OCI-LY1 (cell line): ENCODE results near the gene CIC.

ENCODE experiments used
- H2AFZ ChIP-seq: fragments of 200-600 bp; sonication (generic), shearing (Covaris generic); 2 replicates; pipeline ENCODE4 v1.6.0; 2014; ENCODE audit warnings: antibody characterized with exemption, mild to moderate bottlenecking, low read length
- H3F3A ChIP-seq: fragments of 200-600 bp; sonication (generic), shearing (Covaris generic); 2 replicates; pipeline ENCODE4 v1.6.0; 2014; ENCODE audit warnings: mild to moderate bottlenecking, antibody characterized with exemption, low read length, moderate library complexity; ENCODE audit not compliant: insufficient read depth
- H3K27ac ChIP-seq: fragments of 200-600 bp; sonication (generic); 2 replicates; pipeline ENCODE4 v1.5.1; 2014; ENCODE audit warnings: low read length, mixed run types, mild to moderate bottlenecking, low read depth; ENCODE audit not compliant: poor library complexity, severe bottlenecking
- H3K27me3 ChIP-seq: fragments of 200-600 bp; sonication (generic); 2 replicates; pipeline ENCODE4 v1.6.0; 2014; ENCODE audit warnings: antibody characterized with exemption, mild to moderate bottlenecking, low read length, moderate library complexity; ENCODE audit not compliant: insufficient read depth
- H3K36me3 ChIP-seq: fragments of 200-600 bp; sonication (generic); 2 replicates; pipeline ENCODE4 v1.6.1; 2014; ENCODE audit warnings: mild to moderate bottlenecking, antibody characterized with exemption, low read length, moderate library complexity, mixed read lengths; ENCODE audit not compliant: insufficient read depth
- H3K4me1 ChIP-seq: fragments of 200-600 bp; sonication (generic); 2 replicates; pipeline ENCODE4 v1.5.1; 2014; ENCODE audit warnings: mild to moderate bottlenecking, low read length, moderate library complexity; ENCODE audit not compliant: insufficient read depth, severe bottlenecking
- H3K4me2 ChIP-seq: fragments of 200-600 bp; sonication (generic), shearing (Covaris generic); 2 replicates; pipeline ENCODE4 v1.6.1; 2014; ENCODE audit warnings: low read length
- H3K4me3 ChIP-seq: fragments of 200-600 bp; sonication (generic); 2 replicates; pipeline ENCODE4 v1.5.1; 2014; ENCODE audit warnings: low read length, low read depth, mild to moderate bottlenecking, mixed read lengths; ENCODE audit not compliant: poor library complexity, severe bottlenecking
- H3K79me2 ChIP-seq: fragments of 200-600 bp; shearing (Covaris generic); 2 replicates; pipeline ENCODE4 v1.6.1; 2016; ENCODE audit warnings: mixed run types, low read length, mixed read lengths; ENCODE audit not compliant: insufficient read depth
- H3K9ac ChIP-seq: fragments of 200-600 bp; sonication (generic), shearing (Covaris generic); 2 replicates; pipeline ENCODE4 v1.6.1; 2014; ENCODE audit warnings: mild to moderate bottlenecking, low read length, mixed read lengths
- H3K9me2 ChIP-seq: fragments of 200-600 bp; sonication (generic), shearing (Covaris generic); 2 replicates; pipeline ENCODE4 v1.6.1; 2014; ENCODE audit warnings: low read depth, mild to moderate bottlenecking, low read length, mixed read lengths
- H3K9me3 ChIP-seq: fragments of 200-600 bp; shearing (Covaris generic); 2 replicates; pipeline ENCODE4 v1.6.1; 2014; ENCODE audit warnings: low read length, mixed read lengths
- H4K20me1 ChIP-seq: fragments of 200-600 bp; sonication (generic), shearing (Covaris generic); 2 replicates; pipeline ENCODE4 v1.6.0; 2016; ENCODE audit warnings: mild to moderate bottlenecking, low read length; ENCODE audit not compliant: insufficient read depth
- EZH2 ChIP-seq: fragments of 200-600 bp; sonication (generic), shearing (Covaris generic); IDR thresholded peaks from 2 replicates; pipeline ENCODE4 v1.8.0; 2017; ENCODE audit warnings: borderline replicate concordance, mixed run types, mild to moderate bottlenecking, antibody characterized with exemption, low read length, moderate library complexity, mixed read lengths
- TF ChIP-seq, protein P1 (sequence below): fragments of 200-600 bp; sonication (generic), shearing (Covaris generic); IDR thresholded peaks from 2 replicates; pipeline ENCODE4 v1.5.1; 2017; ENCODE audit warnings: mild to moderate bottlenecking, antibody characterized with exemption, low read length, moderate library complexity, mixed read lengths

CIC gene

DNA sequence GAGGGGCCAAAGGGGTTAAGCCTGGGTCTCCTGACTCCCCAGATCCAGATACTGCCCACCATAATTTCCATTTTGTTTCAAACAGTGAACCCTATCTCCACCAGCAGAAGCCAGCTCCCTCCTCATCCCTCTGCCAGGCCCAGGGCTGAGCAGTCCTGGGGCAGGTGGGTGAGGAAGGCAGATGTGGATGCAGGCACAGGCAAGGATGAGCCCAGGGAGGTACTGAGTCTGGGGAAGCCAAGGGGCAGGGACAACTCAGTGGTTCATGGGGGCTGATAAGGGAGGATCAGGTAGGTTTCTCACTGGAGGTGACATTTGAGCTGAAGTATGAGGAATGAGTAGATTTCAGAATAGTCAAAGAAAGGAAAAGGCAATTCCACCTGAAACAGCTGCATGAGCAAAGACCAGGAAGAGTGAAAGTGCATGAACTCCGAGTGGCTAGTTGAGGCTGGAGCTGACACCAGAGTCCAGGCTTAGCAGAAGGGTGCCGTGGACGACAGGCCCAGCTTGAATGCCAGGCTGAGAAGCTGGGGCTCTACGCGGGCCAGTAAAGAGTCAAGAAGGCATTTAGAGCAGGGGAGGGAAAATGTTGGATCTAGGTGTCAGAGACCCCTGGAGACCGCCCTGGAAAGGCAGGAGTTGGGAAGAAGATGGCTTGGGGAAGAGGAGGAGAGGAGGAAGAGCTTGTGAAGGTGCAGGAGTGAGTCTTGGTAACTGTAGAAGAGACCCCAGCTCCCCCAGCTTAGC, 10.3 kb downstream of the CIC start:
- H3K9me3 ChIP-seq: no peaks in the 10 kb centered on the region
- H3K4me2 ChIP-seq: peak overlapping the region; percentile 71
- no peaks in the 10 kb centered on the region for H3K27me3 ChIP-seq
- H3K79me2 ChIP-seq: no peaks in the 10 kb centered on the region
- H3K36me3 ChIP-seq: peaks cover 3% of the 10 kb centered on the region; the same call in 1 of the 2 replicates
- H3K4me1 ChIP-seq: peaks cover 39% of the 10 kb centered on the region
- peak overlapping the region; percentile 73 for H3K4me3 ChIP-seq
- H3K9me2 ChIP-seq: no peaks in the 10 kb centered on the region
- no peak overlapping the region for H2AFZ ChIP-seq
- peaks cover 12% of the 10 kb centered on the region; the same call in 1 of the 2 replicates for H3F3A ChIP-seq
- H3K27ac ChIP-seq: peak overlapping the region; percentile 92
- no peaks in the 10 kb centered on the region for H4K20me1 ChIP-seq
- TF ChIP-seq, protein P1, sequence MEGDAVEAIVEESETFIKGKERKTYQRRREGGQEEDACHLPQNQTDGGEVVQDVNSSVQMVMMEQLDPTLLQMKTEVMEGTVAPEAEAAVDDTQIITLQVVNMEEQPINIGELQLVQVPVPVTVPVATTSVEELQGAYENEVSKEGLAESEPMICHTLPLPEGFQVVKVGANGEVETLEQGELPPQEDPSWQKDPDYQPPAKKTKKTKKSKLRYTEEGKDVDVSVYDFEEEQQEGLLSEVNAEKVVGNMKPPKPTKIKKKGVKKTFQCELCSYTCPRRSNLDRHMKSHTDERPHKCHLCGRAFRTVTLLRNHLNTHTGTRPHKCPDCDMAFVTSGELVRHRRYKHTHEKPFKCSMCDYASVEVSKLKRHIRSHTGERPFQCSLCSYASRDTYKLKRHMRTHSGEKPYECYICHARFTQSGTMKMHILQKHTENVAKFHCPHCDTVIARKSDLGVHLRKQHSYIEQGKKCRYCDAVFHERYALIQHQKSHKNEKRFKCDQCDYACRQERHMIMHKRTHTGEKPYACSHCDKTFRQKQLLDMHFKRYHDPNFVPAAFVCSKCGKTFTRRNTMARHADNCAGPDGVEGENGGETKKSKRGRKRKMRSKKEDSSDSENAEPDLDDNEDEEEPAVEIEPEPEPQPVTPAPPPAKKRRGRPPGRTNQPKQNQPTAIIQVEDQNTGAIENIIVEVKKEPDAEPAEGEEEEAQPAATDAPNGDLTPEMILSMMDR: no peak
- no peak for TF ChIP-seq EZH2
- H3K9ac ChIP-seq: peak overlapping the region; percentile 88

DNA sequence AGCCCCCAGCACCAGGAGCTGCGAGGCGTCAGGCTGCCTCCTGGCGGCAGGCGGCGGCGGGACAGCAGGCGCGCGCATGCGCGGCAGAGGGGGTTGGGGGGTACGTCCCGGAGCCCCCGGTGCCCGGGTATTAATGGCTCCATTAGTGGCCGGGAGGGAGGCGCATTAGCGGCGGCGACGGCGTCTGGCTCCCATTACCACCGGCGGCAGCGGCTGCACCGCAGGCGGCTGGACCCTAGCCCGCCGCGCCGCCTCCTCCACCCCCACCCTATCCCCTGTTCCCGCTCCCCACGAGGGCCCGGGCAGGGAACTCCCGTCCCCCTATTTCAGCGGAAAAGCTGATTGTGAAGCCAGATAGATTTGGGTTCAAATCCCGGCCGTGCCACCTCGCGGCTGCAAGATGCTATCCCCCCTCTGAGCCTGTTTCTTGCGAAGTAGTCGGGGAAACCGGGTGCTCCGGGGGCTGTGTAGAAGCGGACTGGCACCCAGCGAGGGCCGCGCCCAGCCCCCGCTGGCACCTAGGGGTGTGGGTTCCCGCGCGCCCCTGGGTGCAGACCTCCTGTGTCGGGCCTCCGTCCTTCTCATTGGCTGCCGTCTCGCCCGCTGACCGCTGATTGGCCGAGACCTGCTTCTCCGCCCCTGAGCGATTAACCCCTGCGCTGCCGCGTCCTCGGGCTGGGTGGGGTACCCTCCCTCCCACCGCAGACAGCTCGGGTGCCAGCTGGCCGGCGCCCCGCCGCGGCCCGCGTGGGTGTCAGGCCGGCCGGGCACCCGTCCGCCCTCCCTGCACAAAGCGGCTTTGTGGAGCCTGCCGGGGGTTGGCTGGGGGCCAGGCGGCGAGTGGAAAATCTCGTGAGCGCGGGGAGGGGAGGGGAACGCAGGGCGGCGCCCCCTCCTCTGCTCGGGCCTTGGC, 11.1 kb downstream of the CIC start:
- H3K27me3 ChIP-seq: no peaks in the 10 kb centered on the region
- H3K9ac ChIP-seq: peak overlapping the region; percentile 88
- H3K4me1 ChIP-seq: peaks cover 43% of the 10 kb centered on the region
- no peak for TF ChIP-seq EZH2
- TF ChIP-seq, protein P1: peak; percentile 84
- peak overlapping the region; percentile 92 for H3K27ac ChIP-seq
- no peak overlapping the region for H2AFZ ChIP-seq
- H3K4me2 ChIP-seq: peak overlapping the region; percentile 71
- no peaks in the 10 kb centered on the region for H3K9me3 ChIP-seq
- H3K9me2 ChIP-seq: no peaks in the 10 kb centered on the region
- H3K4me3 ChIP-seq: peak overlapping the region; percentile 73
- peaks cover 12% of the 10 kb centered on the region; the same call in 1 of the 2 replicates for H3F3A ChIP-seq
- H3K79me2 ChIP-seq: no peaks in the 10 kb centered on the region
- no peaks in the 10 kb centered on the region for H3K36me3 ChIP-seq
- no peaks in the 10 kb centered on the region for H4K20me1 ChIP-seq

DNA sequence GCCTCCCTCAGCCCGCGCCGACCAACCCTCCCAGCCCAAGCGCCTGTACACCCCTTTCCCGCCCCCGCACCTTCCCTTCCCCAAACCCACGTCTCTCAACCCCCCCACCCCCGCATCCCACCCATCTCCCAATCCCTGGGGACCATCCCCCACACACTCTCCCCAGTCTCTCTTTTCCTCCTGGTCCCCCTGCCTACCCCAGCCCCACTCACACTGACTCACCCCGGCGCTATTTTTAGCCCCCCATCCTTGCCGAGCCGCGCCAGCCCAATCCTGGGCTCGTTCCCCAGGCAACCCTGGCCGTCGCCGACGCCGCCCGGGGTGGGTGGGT, 11.7 kb downstream of the CIC start:
- H2AFZ ChIP-seq: no peak overlapping the region
- peak overlapping the region; percentile 92 for H3K27ac ChIP-seq
- H3K9me2 ChIP-seq: no peaks in the 10 kb centered on the region
- no peaks in the 10 kb centered on the region for H3K79me2 ChIP-seq
- H3K9ac ChIP-seq: peak overlapping the region; percentile 88
- peaks cover 12% of the 10 kb centered on the region; the same call in 1 of the 2 replicates for H3F3A ChIP-seq
- H3K4me2 ChIP-seq: peak overlapping the region; percentile 71
- H4K20me1 ChIP-seq: no peaks in the 10 kb centered on the region
- no peaks in the 10 kb centered on the region for H3K27me3 ChIP-seq
- H3K9me3 ChIP-seq: no peaks in the 10 kb centered on the region
- TF ChIP-seq, protein P1: no peak
- no peak for TF ChIP-seq EZH2
- H3K36me3 ChIP-seq: no peaks in the 10 kb centered on the region
- H3K4me1 ChIP-seq: peaks cover 49% of the 10 kb centered on the region
- H3K4me3 ChIP-seq: peak overlapping the region; percentile 73
